GM06990 (cell line): ENCODE measurements around the gene LRRTM4.

Source experiments
- DNase-seq: peaks from one replicate; pipeline ENCODE4 v3.0.0-alpha.2; 2011; ENCODE audit not compliant: insufficient read length; ENCODE audit errors: extremely low read depth
- H3K27me3 ChIP-seq: replicated peaks from 2 replicates; pipeline ENCODE4 v1.6.0; 2011; ENCODE audit warnings: low read length; ENCODE audit not compliant: control insufficient read depth, insufficient read depth
- H3K36me3 ChIP-seq: 2 replicates; pipeline ENCODE4 v1.5.1; 2011; ENCODE audit warnings: low read length; ENCODE audit not compliant: control insufficient read depth, insufficient read depth
- H3K4me3 ChIP-seq: replicated peaks from 2 replicates; pipeline ENCODE4 v1.5.1; 2011; ENCODE audit warnings: low read depth, mild to moderate bottlenecking, control low read depth, low read length
- CTCF ChIP-seq: IDR thresholded peaks from 2 replicates; pipeline ENCODE4 v1.5.1; 2011; ENCODE audit warnings: low read length, control low read depth, mild to moderate bottlenecking, inconsistent platforms; ENCODE audit not compliant: insufficient read depth, poor library complexity, severe bottlenecking

Gene LRRTM4

GRCh38 chr2:77428946-77429345 is 93.2 kb downstream of the LRRTM4 start:
- no peak for TF ChIP-seq CTCF
- no peaks in the 10 kb centered on the region for H3K27me3 ChIP-seq
- H3K36me3 ChIP-seq: no peaks in the 10 kb centered on the region
- no peak for DNase-seq
- no peak overlapping the region for H3K4me3 ChIP-seq

- no peak for DNase-seq
- Histone ChIP-seq H3K36me3 (no peaks in the 10 kb centered on the region), H3K27me3 (no peaks in the 10 kb centered on the region), H3K4me3 (no peak overlapping the region)
- TF ChIP-seq CTCF: no peak
These were observed 100.2 kb downstream of the LRRTM4 start for GRCh38 chr2:77421971-77422370.

GRCh38 chr2:77418537-77418936 is 103.6 kb downstream of the LRRTM4 start:
- Histone ChIP-seq H3K27me3 (no peaks in the 10 kb centered on the region), H3K4me3 (no peak overlapping the region), H3K36me3 (no peaks in the 10 kb centered on the region)
- no peak for TF ChIP-seq CTCF
- DNase-seq: no peak

- no peak overlapping the region for H3K4me3 ChIP-seq
- H3K36me3 ChIP-seq: no peaks in the 10 kb centered on the region
- no peaks in the 10 kb centered on the region for H3K27me3 ChIP-seq
- no peak for TF ChIP-seq CTCF
- no peak for DNase-seq
These were observed 118.0 kb downstream of the LRRTM4 start for GRCh38 chr2:77404189-77404588.

GRCh38 chr2:77398970-77399600 is 123.1 kb downstream of the LRRTM4 start:
- DNase-seq: no peak

More at GRCh38 chr2:77398970-77399600, 123.1 kb downstream of the LRRTM4 start:
- Histone ChIP-seq H3K4me3 (no peak overlapping the region), H3K27me3 (no peaks in the 10 kb centered on the region), H3K36me3 (no peaks in the 10 kb centered on the region)
- no peak for TF ChIP-seq CTCF
